Smooth muscle cell (in vitro differentiated cells): ENCODE results near the gene SPOP. TPM values are rescaled to one million over a fixed set of nuclear protein-coding genes. Genes with fewer than 3 reads are reported as not detected.

ENCODE experiments used
- DNase-seq: peaks from one replicate; lab custom pipeline; 2025; ENCODE audit not compliant: unreplicated experiment; lab: John Stamatoyannopoulos, UW
- H2AFZ ChIP-seq: fragments of 200-600 bp; sonication (generic); 2 replicates; pipeline ENCODE4 v1.6.0; 2016; ENCODE audit warnings: antibody characterized with exemption, low read depth, mild to moderate bottlenecking
- H3F3A ChIP-seq: fragments of 200-600 bp; sonication (generic); 2 replicates; pipeline ENCODE4 v1.6.0; 2017; ENCODE audit warnings: antibody characterized with exemption, low read depth
- H3K27ac ChIP-seq: fragments of 200-600 bp; sonication (generic); 2 replicates; pipeline ENCODE4 v1.5.1; 2016; ENCODE audit warnings: low read depth, mild to moderate bottlenecking
- H3K27me3 ChIP-seq: fragments of 200-600 bp; sonication (generic); 2 replicates; pipeline ENCODE4 v1.6.1; 2016; ENCODE audit warnings: low read depth, mild to moderate bottlenecking
- H3K36me3 ChIP-seq: fragments of 200-600 bp; sonication (generic); 2 replicates; pipeline ENCODE4 v1.5.1; 2016; ENCODE audit warnings: low read depth
- H3K4me1 ChIP-seq: fragments of 200-600 bp; sonication (generic); 2 replicates; pipeline ENCODE4 v1.5.1; 2016; ENCODE audit warnings: low read depth
- H3K4me2 ChIP-seq: fragments of 200-600 bp; sonication (generic); 2 replicates; pipeline ENCODE4 v1.6.0; 2016; ENCODE audit warnings: mild to moderate bottlenecking
- H3K4me3 ChIP-seq: fragments of 200-600 bp; sonication (generic); 2 replicates; pipeline ENCODE4 v1.5.1; 2016; ENCODE audit warnings: mild to moderate bottlenecking
- H3K79me2 ChIP-seq: fragments of 200-600 bp; sonication (generic); 2 replicates; pipeline ENCODE4 v1.6.0; 2016; ENCODE audit warnings: low read depth, mild to moderate bottlenecking
- H3K9ac ChIP-seq: fragments of 200-600 bp; sonication (generic); 2 replicates; pipeline ENCODE4 v1.6.0; 2016; ENCODE audit warnings: low read depth
- H3K9me3 ChIP-seq: fragments of 200-600 bp; sonication (generic); replicated peaks from 2 replicates; pipeline ENCODE4 v1.5.1; 2016; ENCODE audit warnings: low read depth
- H4K20me1 ChIP-seq: fragments of 200-600 bp; sonication (generic); 2 replicates; pipeline ENCODE4 v1.6.0; 2016; ENCODE audit warnings: low read depth
- CTCF ChIP-seq: fragments of 200-600 bp; sonication (generic); IDR thresholded peaks from 2 replicates; pipeline ENCODE4 v1.5.1; 2017; ENCODE audit warnings: borderline replicate concordance, mild to moderate bottlenecking, antibody characterized with exemption; ENCODE audit not compliant: insufficient read depth, poor library complexity, severe bottlenecking
- WGBS: methylation state at CpG from one replicate; pipeline ENCODE4 v1.1.7; 2016; ENCODE audit warnings: low lambda C conversion rate; 5-methylcytosine and 5-hydroxymethylcytosine counted together
- polyA plus RNA-seq: library from polyadenylated mRNA; unstranded; fragments of >200 nt; fragmentation: Nextera tagmentation; extraction: Ambion mirVana; gene quantifications from 2 replicates; pipeline ENCODE4 v1.2.1, GENCODE V29; 2016
- total RNA-seq: library from RNA; depleted of rRNA; stranded (reverse); fragments of >200 nt; gene quantifications from 2 replicates; pipeline ENCODE4 v1.2.3, GENCODE V29; 2014

The SPOP gene
- total and polyA plus RNA-seq, 2 experiments from 2014 or later = 55.0 to 69.8 TPM

- H4K20me1 ChIP-seq = no peaks in the 10 kb centered on the region
- H3K4me2 ChIP-seq = no peak overlapping the region
- no peak overlapping the region for H3K27ac ChIP-seq
- no peaks in the 10 kb centered on the region for H3K79me2 ChIP-seq
- no peaks in the 10 kb centered on the region for H3K9me3 ChIP-seq
- no peak overlapping the region for H2AFZ ChIP-seq
- DNase-seq = no peak
- H3F3A ChIP-seq = peaks cover 17% of the 10 kb centered on the region
- 55% methylated on average over 16 of the region's 16 CpGs for WGBS
- TF ChIP-seq CTCF = peak; percentile 96
- peaks cover 8% of the 10 kb centered on the region for H3K4me1 ChIP-seq
- no peaks in the 10 kb centered on the region for H3K27me3 ChIP-seq
- H3K36me3 ChIP-seq = no peaks in the 10 kb centered on the region
- H3K9ac ChIP-seq = no peak overlapping the region
- no peak overlapping the region for H3K4me3 ChIP-seq
Observed at GRCh38 chr17:49694847-49695697, 17.2 kb upstream of the SPOP start.

GRCh38 chr17:49692751-49693150 is 14.9 kb upstream of the SPOP start:
- no peak overlapping the region for H2AFZ ChIP-seq
- no peaks in the 10 kb centered on the region for H3K36me3 ChIP-seq
- H3K4me3 ChIP-seq = no peak overlapping the region
- no peak overlapping the region for H3K4me2 ChIP-seq
- no peaks in the 10 kb centered on the region for H3K9me3 ChIP-seq
- H4K20me1 ChIP-seq = no peaks in the 10 kb centered on the region
- H3K27ac ChIP-seq = peak overlapping the region; percentile 88
- no peaks in the 10 kb centered on the region for H3K27me3 ChIP-seq
- peaks cover 23% of the 10 kb centered on the region for H3F3A ChIP-seq
- 64% methylated on average over 4 of the region's 4 CpGs for WGBS
- H3K79me2 ChIP-seq = no peaks in the 10 kb centered on the region
- TF ChIP-seq CTCF = no peak
- no peak overlapping the region for H3K9ac ChIP-seq
- H3K4me1 ChIP-seq = peaks cover 8% of the 10 kb centered on the region
- no peak for DNase-seq

- no peaks in the 10 kb centered on the region for H4K20me1 ChIP-seq
Observed at GRCh38 chr17:49691677-49692191, 13.8 kb upstream of the SPOP start.

More at GRCh38 chr17:49691677-49692191, 13.8 kb upstream of the SPOP start:
- Histone ChIP-seq H3K36me3 (no peaks in the 10 kb centered on the region), H3F3A (peaks cover 23% of the 10 kb centered on the region), H2AFZ (peak overlapping the region; percentile 3), H3K9ac (peak overlapping the region; percentile 68), H3K4me2 (peak overlapping the region; percentile 77), H3K79me2 (no peaks in the 10 kb centered on the region), H3K9me3 (no peaks in the 10 kb centered on the region), H3K27ac (peak overlapping the region; percentile 88), H3K4me1 (peaks cover 8% of the 10 kb centered on the region), H3K27me3 (no peaks in the 10 kb centered on the region), H3K4me3 (no peak overlapping the region)
- no peak for TF ChIP-seq CTCF
- DNase-seq = no peak
- WGBS = 28% methylated on average over 8 of the region's 8 CpGs
